PC-3 (cell line): ENCODE measurements around the gene DENND1B.

ENCODE experiments used
- EZH2phosphoT487 ChIP-seq: fragments of 300-600 bp; sonication (generic); IDR thresholded peaks from 2 replicates; pipeline ENCODE4 v1.6.1; 2018; ENCODE audit warnings: mild to moderate bottlenecking, antibody characterized with exemption, low read length, borderline replicate concordance
- TF ChIP-seq, protein P1 (sequence below): fragments of 300-600 bp; sonication (generic); conservative IDR thresholded peaks from 2 replicates; pipeline ENCODE4 v1.5.1; 2017; ENCODE audit warnings: antibody characterized with exemption, low read depth, mild to moderate bottlenecking, low read length

DNA sequence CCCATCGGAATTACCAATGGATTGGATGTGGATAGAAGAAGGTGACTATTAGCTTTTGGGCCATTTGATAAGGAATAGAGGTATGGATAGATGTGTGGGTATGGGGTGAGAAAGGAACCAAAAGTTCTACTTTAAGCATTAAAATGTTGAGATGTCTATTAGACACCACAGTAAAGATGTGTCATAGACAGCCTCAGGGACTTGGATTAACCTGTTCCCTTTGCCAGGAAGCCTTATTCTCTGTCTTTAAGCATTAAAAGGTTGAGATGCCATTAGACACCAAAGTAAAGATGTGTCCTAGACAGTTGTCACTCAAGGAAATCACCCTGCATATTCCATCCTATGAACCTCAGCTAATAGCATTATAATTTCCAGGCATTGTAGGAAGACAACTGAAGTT, 11.0 kb upstream of the DENND1B start:
- TF ChIP-seq EZH2phosphoT487: no peak
- TF ChIP-seq, protein P1, sequence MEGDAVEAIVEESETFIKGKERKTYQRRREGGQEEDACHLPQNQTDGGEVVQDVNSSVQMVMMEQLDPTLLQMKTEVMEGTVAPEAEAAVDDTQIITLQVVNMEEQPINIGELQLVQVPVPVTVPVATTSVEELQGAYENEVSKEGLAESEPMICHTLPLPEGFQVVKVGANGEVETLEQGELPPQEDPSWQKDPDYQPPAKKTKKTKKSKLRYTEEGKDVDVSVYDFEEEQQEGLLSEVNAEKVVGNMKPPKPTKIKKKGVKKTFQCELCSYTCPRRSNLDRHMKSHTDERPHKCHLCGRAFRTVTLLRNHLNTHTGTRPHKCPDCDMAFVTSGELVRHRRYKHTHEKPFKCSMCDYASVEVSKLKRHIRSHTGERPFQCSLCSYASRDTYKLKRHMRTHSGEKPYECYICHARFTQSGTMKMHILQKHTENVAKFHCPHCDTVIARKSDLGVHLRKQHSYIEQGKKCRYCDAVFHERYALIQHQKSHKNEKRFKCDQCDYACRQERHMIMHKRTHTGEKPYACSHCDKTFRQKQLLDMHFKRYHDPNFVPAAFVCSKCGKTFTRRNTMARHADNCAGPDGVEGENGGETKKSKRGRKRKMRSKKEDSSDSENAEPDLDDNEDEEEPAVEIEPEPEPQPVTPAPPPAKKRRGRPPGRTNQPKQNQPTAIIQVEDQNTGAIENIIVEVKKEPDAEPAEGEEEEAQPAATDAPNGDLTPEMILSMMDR: no peak
